Pulmonary artery endothelial cell (primary cell): ENCODE results near the gene CTRB1. TPM values are rescaled to one million over a fixed set of nuclear protein-coding genes. Genes with fewer than 3 reads are reported as not detected.

ENCODE experiments used
- DNase-seq: peaks from one replicate; pipeline ENCODE4 v3.0.0-alpha.2; 2011; ENCODE audit warnings: low read depth, low spot score
- total RNA-seq: library from RNA; depleted of rRNA; stranded (reverse); fragments of >200 nt; gene quantifications from 2 replicates; pipeline ENCODE4 v1.2.3, GENCODE V29; 2014

Gene CTRB1
- not detected in 2 replicates for total RNA-seq

DNA sequence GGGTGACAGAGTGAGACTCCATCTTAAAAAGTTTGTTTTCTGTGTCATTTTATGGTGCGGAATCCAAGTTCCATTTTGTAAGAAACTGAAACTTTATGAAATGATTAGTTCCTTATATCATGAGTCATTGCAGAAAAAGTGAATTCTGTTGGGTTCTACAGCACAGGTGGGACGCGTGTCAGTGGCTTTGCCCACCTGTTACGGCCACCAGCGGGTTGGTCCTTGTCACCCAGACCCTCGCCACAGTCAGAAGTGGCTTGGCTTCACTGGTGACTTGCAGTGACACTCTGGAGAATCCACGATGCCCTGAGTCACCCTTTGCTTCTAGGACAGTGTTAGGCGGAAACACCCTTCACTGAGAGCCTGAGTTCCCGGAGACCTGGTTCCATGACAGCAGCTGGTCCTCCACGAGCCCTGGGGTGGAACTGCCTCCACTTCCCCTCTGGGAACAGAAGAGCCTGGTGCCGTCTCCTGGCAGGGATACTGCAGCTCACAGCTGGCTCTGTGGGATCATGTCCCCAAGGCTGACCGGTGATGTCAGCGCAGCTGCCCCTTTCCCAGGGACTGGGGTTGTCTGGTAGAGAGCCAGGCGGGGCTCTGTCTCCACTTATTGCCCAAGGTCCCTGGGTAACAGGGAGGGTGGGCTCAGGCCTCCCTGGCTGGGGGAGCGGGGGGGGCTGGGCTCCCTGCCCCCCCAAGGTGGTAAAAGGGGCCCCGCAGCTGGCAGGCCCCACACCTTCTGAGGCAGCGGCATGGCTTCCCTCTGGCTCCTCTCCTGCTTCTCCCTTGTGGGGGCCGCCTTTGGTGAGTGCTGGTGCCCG, at the start of gene CTRB1:
Gene CTRB1, plus strand, starts transcription at position 733 of the 821 bp plus-strand sequence. Its CDS starts 20 bp downstream, at position 753.
- DNase-seq: no peak

DNA sequence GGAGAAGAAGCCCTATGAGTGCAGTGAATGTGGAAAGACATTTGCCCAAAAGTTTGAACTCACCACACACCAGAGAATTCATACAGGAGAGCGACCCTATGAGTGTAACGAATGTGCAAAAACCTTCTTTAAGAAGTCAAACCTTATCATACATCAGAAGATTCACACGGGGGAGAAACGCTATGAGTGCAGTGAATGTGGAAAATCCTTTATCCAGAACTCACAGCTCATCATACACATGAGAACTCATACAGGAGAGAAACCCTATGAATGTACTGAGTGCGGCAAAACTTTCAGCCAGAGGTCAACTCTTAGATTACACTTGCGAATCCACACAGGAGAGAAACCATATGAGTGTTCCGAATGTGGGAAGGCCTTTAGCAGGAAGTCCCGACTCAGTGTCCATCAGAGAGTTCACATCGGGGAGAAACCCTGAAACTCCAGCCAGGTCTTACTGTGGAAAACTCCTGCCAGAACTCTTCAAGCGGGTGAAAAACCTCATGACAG, 48.8 kb upstream of the CTRB1 start:
- DNase-seq: no peak

DNA sequence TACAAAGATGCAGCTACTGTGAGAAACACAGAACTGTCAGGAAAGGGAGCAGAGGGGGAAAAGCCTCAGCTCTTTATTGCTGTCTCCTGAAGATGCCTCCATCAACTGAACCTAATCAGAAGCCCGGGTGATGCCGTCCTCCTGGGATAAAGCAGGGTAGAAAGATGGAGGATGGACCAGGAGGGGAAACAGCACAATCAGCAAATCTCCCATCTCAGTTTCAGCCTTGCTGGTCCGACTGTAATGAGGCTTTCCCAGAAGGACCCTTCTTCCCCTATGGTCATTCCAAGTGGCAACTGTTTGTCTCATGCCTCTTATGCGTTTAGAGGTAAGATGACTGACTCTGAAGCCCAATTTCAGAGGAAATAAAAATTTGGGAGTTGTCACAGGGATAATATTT, 46.2 kb upstream of the CTRB1 start:
- no peak for DNase-seq

DNA sequence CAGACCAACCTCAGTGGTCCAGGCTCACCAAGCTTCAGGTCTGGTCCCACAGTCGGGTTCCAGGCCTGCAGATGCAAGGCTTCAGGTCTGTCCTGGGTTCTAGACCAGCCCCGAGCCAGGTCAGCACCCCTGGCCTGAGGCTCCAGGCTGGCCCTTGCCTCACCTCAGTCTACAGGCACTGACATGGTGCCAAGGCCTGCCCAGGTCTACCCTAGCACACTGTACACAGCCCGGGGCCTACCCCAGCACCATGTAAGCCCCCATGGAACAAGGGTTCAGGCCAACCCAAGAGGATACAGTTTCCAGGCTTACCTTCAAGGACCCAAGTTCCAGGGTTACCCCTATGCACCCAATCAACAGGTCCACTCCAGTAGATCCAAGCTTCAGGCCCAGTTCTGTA, 43.7 kb upstream of the CTRB1 start:
- no peak for DNase-seq

DNA sequence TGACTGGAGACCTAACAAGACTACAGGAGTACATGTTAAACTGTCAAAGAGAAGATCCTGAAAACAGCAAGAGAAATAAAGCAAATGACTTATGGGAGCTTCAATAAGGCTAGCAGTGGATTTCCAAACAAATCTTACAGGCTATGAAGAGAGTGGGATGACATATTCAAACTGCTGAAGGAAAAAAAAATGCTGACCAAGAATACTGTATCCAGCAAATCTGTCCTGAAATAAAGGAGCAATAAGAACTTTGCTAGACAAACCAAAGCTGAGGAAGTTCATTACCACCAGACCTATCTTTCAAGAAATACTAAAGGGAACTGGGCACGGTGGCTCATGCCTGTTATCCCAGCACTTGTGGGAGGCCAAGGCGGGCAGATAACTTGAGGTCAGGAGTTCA, 41.9 kb upstream of the CTRB1 start:
- DNase-seq: no peak

DNA sequence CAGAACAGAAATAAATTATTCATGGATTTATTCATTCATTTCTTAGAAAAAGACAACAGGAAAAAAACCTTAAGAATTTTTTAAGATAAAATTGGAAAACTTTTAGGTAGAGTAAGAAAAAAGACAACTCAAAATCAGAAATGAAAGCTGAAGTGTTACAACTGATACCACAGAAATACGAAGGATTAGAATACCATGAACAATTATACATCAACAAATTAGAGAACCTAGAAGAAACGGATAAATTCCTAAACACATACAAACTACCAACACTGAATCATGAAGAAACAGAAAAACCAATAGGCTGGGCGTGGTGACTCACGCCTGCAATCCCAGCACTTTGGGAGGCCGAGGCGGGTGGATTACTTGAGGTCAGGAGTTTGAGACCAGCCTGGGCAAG, 39.6 kb upstream of the CTRB1 start:
- DNase-seq: no peak

DNA sequence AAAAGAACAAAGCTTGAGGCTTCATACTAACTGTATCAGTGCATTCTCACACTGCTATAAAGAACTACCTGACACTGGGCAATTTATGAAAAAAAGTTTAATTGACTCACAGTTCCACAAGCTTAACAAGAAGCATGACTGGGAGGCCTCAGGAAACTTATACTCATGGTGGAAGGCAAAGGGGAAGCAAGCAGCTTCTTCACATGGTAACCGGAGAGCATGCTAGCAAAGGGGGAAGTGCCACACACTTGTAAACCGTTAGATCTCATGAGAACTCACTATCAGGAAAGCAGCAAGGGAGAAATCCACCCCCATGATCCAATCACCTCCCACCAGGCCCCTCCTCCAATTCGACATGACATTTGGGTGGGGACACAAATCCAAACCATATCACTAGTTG, 37.2 kb upstream of the CTRB1 start:
- no peak for DNase-seq

DNA sequence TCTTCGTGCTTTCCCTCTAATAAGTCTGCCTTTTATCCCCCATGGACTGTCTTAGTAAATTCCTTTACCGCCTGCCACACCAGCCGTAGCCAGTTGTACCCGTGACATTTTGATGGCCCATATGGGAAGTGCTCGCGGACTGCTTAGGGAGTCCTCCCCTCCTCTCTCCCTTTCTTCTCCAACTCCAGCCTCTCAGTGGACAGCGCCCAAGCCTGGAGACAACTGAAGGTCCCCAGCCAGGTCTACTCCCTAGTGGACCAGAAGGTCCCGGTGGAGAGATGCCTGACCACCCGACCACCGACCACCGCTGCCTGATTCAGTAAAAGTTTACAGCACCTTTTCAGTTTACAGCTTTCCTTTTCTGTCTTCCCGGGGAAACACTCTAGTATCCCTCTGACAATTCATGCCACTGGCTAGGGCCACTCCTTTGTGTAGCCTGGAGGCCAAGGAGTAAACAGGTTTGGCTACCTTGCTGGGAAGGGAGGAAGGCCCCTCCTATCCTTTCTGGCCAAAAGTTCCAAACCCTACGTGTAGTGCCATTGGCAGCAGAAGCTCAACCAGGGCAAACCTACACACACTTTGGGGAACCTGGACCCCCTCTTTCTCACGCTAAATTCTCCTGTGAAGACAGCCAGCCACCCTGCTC, 29.8 kb upstream of the CTRB1 start:
- DNase-seq: no peak

DNA sequence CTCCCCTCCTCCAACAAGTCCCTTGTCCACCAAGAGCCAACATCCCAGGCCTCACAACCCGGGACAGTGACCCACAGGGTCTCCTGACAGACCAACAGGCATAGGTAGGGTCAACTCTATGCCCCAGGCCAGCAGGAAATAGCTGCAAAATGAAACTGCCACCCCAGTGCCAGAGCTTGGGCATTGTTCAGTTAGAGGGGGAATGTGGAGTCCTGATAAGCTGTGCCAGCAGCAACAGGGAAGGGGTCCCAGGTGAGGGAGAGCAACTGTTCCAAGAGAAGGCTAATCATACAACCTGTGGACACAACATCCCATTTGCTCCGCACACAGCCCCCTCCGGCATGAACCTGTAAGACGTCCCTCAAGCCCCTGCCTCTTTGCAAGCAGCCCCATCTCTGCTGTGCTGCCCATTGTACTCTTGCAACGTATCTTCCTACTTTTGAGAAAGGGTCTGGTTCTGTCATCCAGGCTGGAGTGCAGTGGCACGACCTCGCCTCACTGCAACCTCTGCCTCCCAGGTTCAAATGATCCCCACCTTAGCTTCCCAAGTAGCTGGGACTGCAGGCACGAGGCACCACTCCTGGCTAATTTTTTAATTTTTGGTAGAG, 29.0 kb upstream of the CTRB1 start:
- no peak for DNase-seq

DNA sequence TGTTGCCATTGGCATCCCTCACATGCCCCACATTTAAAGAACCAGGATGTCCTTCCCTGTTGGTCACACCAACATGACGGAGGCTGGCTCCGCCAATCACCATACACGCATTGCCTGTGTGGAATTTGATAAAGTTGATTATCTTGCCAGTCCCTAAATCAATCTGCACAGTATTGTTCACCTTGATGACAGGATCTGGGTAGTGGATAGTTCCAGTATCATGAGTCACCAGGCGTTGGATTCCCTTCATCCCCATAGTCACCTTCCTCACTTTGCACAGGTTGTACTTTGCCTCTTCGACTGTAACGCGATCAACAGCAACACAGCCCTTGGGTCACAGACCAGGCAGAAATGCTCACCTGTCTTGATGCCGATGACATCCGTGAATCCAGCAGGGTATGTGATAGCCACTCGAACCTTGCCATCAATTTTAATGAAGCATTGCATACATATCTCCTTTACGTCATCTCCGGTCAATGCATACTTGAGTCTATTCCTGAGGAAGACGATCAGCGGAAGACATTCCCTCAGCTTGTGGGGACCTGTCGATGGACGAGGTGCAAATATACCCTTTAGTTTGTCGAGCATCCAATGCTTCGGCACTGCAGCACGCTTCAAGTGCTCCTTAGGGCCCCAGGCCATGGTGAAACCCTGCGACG, 26.1 kb upstream of the CTRB1 start:
- DNase-seq: no peak

DNA sequence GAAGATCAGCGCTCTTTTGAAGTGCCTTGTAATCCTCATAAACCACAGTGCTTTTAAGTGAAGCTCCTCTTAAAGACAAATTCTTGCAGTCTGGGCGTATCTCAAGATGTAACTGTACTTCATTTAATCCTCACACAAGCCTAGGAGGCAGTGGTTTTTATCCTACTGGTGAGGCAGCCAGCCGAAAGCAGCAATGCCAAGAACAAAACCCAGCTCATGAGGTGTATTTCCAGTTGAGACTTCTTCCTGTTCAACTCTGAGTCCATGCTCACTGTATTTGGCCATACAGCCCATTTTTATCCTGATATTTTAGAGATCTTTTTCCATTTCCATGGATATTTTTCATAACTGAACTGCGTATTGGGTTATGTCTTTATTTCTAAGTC, 25.5 kb upstream of the CTRB1 start:
- DNase-seq: no peak

DNA sequence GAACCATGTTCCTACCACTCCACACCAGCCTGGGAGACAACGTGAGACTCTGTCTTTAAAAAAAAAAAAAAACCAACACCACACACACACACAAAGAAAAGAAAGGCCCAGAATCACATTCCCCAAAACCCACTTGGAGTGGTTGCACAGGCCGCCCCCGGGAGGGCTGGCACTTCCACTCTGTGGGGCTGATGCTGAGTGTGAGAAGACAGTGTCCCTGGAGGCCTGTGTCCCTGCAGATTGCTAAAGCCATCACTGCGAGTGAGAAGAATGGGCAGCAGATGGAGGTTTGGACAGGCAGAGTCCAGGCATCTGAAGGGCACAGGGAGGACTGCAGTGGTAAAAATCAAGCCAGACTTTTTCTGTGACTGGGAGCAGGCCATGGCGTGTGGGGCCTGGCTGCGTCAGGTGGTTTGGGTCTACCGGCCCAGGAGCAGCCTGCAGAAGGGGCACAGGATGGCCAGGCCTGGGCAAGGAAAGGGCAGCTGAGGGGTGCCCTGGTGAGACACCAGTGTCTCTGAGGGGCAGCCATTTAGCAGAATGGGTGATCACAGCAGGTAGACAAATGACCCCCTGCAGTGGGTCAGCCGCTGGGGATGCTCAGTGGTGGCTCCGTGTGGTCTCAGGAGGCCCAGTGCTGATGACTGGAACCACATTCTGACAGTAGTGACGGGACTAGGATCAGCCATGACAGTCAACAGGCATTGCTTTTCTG, 24.9 kb upstream of the CTRB1 start:
- DNase-seq: no peak

DNA sequence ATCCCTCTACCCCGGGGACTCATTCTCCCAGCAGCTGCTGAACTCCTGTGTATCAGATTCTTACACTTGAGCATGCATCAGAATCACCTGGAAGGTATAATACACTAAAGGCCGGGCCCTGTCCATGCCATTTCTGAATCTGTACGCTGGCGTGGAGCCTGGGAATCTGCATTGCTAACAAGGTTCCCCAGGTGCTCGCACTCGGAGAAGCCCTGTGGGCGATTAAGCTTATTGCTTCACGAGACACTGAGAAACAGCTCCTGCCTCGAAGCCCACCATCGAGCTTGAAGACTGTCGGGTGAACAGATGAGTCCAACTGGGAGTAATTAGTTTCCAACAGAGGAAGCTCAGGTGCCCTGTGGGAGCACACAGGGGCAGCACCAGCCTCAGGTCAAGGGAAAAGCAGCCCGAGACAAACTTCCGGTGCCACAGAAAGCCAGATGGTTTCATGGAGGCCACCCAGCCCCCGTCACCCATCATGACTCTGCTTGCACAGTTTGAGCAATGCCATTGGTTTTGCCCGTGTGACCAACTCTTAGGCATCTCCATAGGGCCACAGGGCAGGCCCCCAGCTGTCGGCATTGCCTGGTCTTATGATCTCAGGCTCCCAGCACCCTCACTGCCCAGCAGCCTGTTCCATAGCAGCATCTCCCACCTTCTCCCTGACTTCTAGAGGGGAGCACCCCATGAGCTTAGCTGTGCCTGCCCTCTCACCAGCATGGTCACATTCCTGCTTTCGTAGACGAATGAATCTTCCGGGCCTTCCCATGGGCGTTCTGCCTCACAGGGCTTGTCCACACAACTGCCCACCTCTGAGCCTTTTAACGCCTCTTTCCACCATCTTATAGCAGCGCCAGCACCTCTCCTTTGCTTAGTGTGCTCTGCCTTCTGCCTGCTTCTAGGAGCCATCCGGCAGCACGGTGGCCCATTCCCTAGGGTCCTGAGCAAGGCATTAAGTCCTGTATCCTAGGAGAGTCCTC, 22.7 kb upstream of the CTRB1 start:
- DNase-seq: no peak

DNA sequence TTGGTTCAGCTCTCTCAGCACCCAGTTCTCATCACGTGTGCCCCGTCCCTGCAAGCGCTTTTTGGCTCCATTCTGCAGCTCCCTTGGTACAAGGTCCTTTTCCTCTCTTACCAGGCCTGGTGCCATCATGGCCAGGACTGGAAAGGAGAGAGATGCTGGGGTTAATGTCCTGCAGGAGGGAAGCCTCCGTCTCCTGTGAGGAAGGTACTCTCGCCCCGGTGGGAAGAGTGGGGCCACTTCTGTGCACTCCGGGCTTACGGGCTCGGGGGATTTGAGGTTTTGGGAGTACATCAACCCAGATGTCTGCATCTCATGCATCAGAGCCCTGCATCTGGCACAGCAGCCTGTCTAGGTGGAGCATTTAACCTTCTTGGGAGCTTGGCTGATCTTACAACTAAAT, 22.0 kb upstream of the CTRB1 start:
- DNase-seq: no peak

DNA sequence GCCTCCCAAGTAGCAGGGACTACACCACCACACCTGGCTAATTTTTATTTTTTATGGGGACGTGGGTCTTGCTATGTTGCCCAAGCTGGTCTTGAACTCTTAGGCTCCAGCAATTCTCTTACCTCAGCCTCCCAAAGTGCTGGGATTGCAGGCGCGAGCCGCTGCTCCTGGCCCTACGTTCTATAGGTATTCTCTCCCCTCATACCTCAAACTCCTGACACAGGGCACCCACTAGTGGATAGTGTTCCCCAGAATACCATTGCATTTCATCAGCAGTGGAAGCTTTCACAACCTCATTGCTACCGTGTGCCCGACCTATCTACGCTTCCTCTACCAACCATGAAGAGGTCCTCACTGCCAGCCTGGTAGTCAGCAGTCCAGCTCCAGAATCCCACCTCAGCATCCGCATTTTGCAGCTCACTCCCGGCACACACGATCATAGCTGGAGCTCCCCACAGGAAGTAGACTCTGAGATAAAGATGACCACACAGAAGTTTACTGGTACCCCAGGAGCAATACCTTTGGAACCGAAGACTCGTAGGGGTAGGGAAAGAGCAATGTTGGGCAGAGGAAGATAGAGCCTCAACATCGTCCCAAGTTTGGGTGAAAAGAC, 21.2 kb upstream of the CTRB1 start:
- DNase-seq: no peak

DNA sequence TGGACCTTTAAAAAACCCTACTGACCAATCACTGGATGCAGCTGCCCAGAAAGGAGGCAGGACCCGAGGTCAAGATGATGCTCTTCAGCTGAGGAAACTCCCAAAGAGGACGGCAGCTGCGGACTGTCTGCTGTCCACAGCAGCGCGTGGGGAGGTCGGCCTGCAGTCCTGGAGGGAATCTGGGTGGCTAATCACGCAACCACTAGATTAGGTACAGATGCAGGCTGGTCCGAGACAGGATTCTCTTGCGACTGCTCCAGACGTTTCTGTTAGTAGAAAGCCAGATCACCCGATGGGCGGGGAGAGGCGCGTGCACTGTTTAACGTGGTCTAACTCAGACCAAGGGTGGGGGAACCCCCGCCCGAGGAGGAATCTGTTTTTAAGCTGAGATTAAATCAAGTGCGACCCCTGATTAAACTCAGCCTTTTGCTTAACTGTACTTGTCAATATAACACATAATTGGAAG, 20.6 kb upstream of the CTRB1 start:
- no peak for DNase-seq

DNA sequence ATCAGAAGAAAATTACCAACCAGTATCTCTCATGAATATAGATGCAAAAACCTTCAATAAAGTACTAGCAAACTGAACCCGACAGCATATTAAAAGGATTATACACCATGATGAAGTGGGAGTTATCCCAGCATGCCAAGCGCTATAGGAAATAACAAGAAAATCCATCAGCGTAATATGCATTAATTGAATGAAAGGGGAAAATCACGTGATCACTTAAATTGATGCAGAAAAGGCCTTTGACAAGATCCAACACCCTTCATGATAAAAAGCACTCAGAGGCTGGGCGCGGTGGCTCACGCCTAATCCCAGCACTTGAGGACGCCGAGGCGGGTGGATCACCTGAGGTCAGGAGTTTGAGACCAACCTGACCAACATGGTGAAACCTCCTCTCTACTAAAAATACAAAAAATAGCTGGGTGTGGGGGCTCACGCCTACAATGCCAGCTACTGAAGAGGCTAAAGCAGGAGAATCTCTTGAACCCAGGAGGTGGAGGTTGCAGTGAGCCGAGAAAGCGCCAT, 16.7 kb upstream of the CTRB1 start:
- no peak for DNase-seq

DNA sequence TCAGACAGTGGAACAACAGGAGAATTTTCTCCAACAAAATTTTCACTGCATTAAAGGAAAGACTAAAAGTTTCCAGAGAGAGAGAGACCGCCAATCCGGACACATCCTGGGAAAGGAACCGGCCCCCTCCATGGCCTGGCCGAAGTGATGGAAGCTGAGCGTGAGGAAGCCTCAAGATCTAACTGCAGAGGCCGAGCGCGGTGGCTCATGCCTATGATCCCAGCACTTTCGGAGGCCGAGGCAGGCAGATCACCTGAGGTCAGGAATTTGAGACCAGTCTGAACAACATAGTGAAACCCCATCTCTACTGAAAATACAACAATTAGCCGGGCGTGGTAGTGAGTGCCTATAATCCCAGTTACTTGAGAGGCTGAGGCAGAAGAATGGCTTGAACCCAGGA, 15.7 kb upstream of the CTRB1 start:
- no peak for DNase-seq

DNA sequence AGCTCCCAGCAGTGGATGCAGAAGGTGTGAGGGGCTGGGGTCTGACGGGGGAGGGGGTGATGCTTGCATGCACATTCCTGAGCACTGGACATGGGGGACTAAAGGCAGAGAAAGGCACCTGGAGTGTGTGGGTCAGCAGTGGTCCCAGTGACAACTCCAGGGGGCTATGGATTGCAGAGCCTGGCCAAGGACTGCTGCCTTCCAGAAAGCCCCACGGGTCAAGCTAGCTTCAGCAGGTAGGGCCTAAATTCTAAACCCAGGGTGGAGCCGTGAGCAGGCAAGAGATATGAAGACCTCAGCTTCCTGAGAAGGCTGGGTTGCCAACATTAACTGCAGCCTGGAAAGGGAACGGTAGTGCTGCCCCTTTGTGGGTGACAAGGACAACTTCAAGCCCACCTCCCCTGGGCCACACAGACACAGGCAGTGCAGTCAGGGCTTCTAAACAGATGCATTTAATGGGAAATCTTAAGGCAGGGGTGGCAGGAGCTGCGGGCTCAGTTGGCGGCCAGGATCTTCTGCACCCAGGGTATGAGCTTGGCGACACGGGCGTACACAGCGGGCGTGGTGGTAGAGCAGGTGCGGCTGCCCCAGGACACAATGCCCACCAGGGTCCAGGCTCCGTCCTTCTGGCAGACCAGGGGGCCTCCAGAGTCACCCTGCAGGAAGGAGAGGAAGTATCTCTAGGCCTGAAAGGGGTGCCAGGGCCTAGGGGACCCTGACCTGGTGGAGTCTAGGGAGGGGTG, 14.9 kb upstream of the CTRB1 start:
- no peak for DNase-seq
